Cardiac septum (tissue), 1 donor: ENCODE data around the gene ZNF277. TPM values are rescaled to one million over a fixed set of nuclear protein-coding genes. Genes with fewer than 3 reads are reported as not detected.

ENCODE experiments used
- DNase-seq: peaks from one replicate; pipeline ENCODE4 v3.0.0-alpha.2; 2020; ENCODE audit warnings: low spot score
- intact Hi-C: fragments of 100-400 bp; cut with DNase I; formaldehyde crosslinking; loops from one replicate; pipeline ENCODE4 v1.14.0; 2022
- total RNA-seq: library from RNA; stranded (reverse); fragmentation: NEBNext Ultra II Directional; extraction: Animal tissue kit (Norgen Biotek cat#: 25700); gene quantifications from one replicate; pipeline ENCODE4 v1.2.1, GENCODE V29; 2021
- donor health status: DM: no; HTN: no; CAD: no.

ZNF277 gene
- total RNA-seq, 1 donor from 2014 or later, result 16.3 TPM

DNA sequence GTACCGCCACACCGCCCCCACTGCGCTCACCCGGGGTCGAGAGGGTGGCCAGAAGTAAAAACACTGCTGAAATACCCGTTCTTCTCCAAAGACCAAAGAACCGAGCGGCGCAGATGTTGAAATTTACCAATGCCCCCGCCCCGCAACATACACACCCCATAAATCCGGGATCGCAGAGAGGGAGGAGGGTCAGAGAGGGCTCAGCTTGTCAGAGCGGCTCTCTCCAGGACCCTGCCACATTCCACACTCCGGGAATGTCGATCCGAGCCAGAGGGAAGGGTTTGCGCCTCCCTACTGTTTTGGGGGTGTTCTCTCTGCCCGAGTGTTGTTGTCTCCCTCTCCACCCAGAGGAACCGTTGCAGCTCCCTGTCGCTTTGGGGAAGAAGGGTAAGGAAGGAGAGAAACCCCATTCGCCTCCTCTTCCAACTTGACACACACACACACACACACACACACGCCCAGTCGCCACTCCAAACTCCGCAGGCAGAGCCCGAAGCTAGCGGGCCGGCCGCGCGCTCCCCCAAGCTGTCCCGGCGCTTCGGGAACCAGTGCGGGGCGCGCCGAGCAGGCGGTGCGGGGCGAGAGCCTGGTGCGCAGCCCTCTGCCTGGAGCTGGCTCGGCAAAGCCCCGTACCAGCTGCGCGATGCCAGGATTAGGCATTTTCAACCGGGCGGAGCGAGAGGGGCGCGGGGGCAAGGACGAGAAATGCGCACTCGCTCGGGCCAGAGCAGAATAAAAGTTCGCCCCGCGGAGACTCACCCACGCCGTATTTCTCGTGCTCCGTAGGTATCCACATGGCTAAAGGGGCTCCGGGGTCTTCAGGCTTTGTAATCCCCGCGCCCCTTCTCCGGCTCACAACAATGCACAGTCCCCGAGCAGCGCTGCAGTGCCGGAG is 905 bp upstream of the ZNF277 start:
- intact Hi-C loops, result loop anchor here (10.0 kb wide), 3 partner anchors 179 to 289 kb away; no protein-coding TSS in a partner anchor
- no peak for DNase-seq

DNA sequence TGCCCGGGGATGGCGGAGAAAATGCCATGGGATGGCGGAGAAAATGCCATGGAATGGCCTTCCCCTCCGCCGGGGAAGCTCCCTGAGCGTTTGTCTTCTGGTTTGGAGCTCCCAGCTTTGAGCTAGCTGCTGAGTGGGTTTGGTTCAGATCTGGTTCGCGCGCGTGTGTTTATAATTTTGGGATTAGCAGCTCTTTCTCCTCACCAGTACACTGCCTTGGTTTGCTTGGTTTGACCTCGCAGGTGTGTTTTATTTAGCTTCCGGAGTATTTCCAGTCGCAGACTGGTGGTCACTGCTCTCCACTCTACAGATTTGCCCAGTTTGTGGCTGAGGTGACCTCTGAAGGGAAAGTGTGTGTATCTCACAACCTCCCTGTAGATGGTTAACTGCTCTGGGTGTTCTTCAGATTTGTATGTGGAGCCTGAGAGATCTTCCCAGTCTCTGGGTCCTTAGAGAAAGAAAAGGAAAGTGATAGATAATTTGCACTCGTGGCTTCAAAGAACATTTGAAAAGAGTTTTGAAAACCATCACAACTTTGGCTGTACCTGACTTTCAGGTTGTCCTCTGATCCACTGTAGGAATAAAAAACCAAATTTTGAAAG is 597 bp downstream of the ZNF277 start:
- no peak for DNase-seq
- intact Hi-C loops, result loop anchor here (10.0 kb wide), 3 partner anchors 178 to 288 kb away; no protein-coding TSS in a partner anchor

DNA sequence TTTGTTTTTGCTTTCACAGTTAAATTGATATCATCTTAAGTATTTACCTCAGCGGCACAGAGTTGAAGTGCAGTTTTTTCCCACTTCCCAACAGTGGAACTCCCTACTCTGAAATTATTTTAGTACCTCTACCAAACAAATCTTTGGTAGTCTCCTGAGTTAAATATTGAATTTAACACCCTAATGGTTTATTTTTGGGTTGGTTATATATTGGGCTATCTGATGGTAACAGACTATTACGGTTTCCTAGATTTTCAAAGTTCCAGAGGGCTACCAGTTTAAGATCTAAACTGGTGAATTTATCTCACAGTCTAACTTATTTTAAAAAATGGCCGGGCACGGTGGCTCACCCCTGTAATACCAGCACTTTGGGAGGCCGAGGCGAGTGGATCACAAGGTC is 1.3 kb downstream of the ZNF277 start:
- DNase-seq, result no peak
- intact Hi-C loops, result loop anchor here (10.0 kb wide), 3 partner anchors 177 to 287 kb away; no protein-coding TSS in a partner anchor

DNA sequence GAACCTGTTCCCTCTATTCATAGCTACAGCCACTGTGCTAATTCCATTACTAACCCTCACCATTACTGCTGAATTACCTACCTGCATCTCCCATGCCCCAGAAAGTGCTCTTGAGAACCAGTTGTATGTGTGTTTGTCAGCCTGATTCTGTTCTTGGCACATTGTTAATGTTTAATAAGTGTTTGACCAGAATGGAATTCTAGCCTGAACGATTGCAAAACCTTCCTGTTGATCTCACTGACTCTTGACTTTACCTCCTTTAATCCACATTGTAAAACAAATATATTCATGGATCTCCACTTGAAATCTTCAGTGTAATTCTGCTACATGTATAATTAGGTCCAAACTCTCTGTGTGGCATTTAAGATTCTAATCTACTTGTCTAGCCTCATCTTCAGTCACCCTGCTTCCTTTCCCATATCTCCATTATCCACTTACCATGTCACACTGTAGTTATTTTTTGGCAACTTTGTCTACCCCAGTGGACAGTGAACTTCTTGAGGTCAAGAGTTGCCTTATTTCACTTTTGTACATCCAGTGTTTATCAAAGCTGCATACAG is 4.9 kb downstream of the ZNF277 start:
- DNase-seq, result no peak
- intact Hi-C loops, result no loop called here

DNA sequence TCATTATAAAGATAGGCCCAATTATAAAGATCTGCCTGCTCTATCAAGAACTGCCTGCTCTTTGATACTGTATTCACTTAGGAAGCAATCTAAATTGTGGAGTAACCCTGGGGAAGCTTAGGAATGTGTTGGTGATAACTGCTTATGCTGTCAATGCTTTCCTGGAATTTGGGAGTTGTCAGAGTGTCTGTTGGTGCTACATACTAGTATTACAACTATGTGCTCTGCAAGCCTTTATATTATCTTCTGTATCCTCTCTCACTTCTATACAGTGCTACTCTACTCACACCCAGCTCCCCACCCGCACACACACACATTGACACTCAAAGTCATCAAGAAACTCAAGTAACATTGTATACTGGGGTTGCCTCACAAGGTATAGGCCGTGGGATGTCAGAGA is 6.1 kb downstream of the ZNF277 start:
- intact Hi-C loops, result no loop called here
- no peak for DNase-seq

DNA sequence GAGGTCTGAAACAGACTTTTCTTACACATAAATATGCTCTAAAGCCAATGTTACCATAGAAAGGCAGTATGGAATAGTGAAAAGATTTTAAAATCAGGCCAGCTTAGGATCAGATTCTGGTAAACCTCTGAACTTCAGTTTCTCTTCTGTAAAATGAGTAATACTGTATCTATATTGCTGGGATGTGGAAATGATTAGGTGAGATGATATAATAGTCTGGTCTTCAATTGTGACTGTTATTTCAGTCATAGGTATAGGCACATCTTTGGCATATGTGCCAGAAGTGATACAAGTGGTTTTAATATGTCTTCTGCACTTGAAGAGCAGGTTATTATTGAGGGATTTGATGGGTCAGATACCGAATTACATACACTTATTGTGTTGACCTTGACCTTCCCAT is 7.2 kb downstream of the ZNF277 start:
- no peak for DNase-seq
- intact Hi-C loops, result no loop called here

DNA sequence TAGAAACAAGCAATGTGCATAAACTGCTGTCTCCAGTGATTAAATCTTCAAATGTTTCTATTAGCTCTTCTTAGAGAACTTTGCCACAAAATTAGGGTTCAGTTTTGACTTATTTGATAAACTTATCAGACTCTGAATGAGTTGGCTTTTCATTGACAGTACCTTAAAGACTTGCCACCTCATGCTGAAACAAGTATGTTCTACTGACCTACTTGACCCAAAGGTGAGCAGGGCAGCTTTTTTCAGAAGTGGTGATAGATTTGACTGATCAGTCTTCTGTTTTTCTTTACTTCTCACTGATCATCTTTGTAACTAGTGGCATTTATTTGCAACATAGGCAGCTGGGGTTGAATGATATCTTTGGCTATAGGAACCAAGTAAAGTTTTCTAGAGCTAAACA is 7.8 kb downstream of the ZNF277 start:
- intact Hi-C loops, result no loop called here
- DNase-seq, result no peak

DNA sequence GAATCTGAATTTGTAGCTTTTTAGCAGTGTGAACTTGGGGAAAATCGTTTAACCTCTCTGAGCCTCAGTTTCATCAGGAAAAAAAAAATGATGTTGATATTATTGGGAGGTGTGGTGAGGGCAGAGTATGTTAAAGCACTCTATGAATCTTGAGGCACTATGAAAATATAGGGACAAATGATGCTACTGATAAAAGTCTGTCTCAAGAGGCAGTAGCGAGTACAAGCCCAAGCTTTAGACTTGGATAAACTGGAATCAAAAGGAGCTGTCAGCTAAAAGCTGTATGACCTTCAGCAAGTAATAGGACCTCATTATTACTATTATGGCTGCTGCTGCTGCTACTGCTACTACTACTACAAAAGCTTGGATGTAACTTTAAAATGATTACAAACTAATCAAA is 8.4 kb downstream of the ZNF277 start:
- DNase-seq, result no peak
- intact Hi-C loops, result no loop called here

DNA sequence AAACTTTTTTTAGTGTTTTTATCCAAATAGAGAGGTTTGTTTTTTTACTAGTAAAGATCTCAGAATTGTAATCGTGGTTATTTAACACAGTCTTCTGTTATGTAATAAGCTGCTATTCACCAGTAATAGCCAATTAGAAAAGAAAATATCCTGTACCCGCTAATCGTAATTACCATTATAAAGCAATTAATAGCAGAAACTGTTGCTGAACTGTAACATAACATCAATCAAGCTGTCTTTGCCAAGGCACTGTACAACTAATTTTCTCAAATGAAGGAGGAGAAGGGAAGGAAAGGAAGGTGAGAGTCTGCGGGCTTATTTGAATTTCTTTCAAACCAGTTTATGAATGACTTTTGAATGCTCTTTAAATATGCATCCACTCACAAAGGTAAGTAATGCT is 9.3 kb downstream of the ZNF277 start:
- DNase-seq, result no peak
- intact Hi-C loops, result no loop called here

DNA sequence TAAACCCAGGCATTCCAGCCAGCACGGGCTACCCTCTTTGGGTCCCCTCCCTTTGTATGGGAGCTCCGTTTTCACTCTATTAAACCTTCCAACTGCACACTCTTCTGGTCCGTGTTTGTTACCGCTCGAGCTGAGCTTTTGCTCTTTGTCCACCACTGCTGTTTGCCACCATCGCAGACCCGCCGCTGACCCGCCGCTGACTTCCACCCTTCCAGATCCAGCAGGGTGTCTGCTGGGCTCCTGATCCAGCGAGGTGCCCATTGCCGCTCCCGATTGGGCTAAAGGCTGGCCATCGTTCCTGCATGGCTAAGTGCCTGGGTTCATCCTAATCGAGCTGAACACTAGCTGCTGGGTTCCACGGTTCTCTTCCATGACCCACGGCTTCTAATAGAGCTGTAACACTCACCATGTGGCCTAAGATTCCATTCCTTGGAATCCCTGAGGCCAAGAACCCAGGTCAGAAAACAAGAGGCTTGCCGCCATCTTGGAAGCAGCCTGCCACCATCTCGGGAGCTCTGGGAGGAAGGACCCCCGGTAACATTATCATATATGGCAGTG is 14.5 kb downstream of the ZNF277 start:
- DNase-seq, result no peak
- intact Hi-C loops, result no loop called here

DNA sequence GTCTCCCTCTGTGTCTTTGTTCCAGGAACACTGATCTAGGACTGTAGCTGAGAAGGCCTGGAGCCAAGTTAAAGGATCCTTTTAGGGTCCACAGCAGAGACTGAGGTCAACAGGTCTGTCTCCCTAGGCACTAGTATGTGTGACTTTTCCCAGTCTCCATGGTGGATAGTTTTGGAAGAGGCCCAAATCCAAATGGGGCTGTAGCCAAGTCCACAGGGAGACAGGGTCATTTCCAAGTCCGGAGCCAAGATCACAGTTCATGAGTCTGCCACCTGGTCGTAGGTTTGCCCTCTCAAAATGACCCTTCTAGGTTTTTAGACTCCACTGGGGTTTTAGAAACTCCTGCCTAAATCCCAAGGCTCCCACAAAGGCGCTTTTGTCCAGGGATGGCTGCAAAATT is 16.8 kb downstream of the ZNF277 start:
- DNase-seq, result no peak
- intact Hi-C loops, result no loop called here

DNA sequence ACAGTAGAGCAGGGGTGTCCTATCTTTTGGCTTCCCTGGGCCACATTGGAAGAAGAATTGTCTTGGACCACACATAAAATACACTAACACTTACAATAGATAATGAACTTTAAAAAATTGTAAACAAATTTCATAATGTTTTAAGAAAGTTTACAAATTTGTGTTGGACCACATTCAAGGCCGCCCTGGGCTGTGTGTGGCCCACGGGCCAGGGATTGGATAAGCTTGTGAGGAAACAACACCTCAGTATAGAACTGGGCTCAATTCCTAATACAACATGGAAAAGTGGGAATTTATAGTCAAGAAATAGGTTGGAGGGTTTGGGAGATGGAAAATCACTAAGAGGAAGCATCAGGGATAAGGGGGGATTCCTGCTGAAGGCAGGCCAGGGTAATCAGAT is 17.7 kb downstream of the ZNF277 start:
- intact Hi-C loops, result no loop called here
- no peak for DNase-seq

DNA sequence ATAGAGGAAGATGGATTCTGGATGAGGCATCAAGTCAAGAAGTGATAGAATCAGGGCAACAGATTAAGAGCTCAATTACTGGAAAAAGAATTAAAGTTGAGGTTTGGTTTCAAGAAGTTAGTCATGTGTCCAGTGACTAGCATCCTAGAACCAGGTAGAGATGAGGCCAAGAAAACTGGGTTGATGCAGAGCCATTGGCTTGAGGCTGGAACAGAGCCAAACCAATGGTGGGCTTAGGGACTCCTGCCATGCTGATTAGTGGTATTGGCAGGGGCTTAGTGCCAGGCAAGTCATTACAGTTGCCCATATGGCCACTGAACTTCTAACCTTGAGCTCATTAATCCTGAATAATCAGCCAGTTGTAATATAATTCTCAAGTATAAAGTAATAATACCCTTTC is 18.5 kb downstream of the ZNF277 start:
- intact Hi-C loops, result no loop called here

DNA sequence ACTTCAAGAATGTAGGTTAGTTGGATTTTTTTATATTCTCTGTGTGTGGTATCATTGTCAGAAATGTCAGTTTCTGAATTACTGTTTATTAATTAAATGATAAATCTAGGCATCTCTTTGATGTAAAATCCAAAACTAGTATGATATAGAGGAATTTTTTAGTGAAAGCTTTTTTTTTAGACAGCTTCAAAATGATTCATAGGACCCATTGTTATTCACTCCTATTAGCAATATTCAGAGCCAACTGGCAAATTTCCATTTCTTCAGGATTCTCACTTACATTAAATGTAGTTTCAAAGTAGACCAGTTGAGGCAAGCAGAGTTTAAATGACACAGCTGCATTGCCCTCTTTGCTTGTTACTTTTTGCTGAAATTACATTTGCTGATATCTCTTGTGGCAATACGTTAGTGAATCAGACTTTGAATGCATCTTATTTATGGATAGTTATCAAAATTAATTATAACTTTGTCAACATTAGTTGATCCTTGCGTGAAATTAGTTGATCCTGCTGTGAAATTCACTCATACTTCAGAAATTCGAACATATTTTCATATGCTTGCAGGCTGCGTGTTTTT is 20.3 kb downstream of the ZNF277 start:
- intact Hi-C loops, result no loop called here
- no peak for DNase-seq

More for the DNA sequence above, 18.5 kb downstream of the ZNF277 start:
- no peak for DNase-seq

DNA sequence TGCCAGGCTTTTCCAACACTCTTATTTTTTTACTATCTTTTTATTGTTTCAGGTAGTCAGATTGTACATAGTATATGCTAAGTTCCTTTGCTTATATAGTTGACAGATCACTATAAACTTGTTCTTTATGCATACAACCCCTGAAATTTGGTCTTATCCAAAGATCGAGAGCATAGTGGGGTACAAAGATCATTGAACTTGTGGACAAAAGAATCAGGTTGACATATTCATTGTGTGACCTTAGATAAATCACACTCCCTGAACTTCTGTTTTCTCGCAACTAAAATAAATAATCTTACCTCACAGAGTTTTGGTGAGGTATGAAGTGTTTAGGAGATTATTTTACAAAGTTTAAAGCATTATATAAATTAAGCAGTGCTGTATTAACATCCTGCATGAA is 22.1 kb downstream of the ZNF277 start:
- intact Hi-C loops, result no loop called here
- DNase-seq, result no peak

DNA sequence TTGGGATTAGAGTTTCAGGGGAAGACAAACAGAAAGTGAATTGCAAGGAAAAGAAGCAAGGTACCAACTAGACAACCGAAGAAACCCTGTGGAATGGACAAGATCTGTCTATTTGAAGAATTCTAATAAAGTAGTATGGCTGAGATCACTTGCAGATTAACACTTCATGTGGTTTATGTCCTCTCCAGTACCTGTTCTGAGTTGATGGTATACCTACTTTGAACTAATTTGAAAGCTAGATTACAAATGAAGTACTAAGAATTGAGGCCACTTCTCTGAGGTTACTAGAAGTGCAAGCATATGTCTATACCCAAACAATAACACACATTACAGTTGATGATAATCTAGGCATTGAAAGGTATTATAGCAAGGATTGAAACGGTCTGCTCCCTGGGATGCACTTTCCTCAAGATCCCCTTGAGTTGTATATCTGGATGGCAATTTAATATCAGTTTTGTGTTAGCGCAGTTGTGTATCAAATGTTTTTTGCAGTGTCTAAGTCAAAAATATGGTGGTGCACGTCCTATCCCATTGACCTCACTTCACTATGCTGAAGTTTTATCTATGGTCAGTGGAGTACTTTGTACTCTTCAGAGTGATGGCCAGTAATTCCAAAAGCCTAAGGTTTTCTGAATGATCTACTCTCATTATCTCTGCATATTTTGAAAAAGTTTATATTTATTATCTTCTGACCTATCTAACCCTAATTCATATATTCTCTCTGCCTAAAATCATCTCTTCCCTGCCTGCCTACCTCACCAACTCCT is 25.9 kb downstream of the ZNF277 start:
- no peak for DNase-seq
- intact Hi-C loops, result no loop called here

DNA sequence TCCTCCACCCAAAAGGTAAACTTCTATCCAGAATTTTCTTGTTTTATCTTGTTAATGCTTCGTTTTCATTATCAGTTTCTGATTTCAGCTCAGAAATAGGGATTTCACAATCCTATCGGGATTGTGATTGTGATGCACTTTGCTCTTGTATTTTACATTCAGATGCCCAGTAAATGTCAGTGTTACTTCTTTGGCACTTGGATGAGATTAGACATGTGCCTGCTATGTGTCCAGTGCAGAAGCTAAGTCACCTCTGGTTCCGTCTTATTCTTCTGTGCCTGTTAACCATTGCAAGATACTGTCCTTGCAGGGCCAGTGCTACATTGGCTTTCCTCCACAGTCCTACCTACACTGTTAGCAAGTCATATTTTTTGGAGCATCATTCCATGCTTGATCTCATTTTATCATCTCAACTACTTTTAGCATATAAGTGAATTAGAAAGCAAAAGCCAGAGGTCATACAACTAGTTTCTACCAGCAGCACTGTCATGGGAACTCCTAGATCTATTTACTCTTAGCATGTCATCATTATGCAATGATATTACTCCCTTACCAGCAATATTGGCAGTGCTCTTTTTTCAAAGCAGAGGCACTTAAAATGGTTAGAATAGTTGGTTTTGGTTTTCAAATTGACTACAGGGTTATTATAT is 26.7 kb downstream of the ZNF277 start:
- DNase-seq, result no peak
- intact Hi-C loops, result no loop called here

DNA sequence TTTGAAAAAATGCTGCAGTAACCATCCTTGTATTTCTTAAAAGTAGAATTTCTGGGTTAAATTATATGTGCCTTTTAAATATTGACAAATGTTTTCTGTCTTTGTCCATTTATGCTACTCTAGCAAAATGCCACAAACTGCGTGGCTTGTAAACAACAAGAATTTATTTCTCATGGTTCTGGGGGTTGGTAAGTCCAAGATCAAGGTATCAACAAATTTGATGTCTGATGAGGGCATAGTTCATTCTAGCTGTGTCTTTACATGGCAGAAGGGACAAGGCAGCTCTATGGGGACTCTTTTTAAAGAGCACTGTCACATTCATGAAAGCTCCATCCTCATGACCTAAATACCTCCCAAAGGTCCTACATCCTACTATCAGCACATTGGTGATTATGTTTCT is 27.7 kb downstream of the ZNF277 start:
- no peak for DNase-seq
- intact Hi-C loops, result no loop called here

DNA sequence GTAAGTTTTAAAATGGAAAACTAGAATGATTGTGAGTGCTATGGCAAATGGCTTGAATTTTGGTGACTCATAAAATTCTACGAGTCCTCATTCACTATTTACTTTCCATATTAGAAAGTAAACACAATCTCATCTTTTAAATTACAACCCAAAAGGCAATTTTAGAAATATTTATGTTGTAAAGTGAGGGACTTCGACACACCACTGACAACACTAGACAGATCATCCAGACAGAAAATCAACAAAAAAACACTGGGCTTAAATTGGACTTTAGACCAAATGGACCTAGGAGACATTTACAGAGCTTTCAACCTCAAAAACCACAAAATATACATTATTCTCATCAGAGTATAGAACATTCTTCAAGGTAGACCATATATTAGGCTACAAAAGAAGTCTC is 30.1 kb downstream of the ZNF277 start:
- no peak for DNase-seq
- intact Hi-C loops, result no loop called here
